GM19463 (cell line): ENCODE measurements around the gene UBXN11.
"Not testable (repeated sequence)": the region's sequence is repeated elsewhere in the genome, so short reads cannot be mapped to it uniquely, and the experiment has no call there.

Experiments used
- ATAC-seq: cut with Tn5 transposase; IDR thresholded peaks from one replicate; pipeline ENCODE4 v1.9.1; 2021; ENCODE audit warnings: mild to moderate bottlenecking, moderate library complexity; ENCODE audit not compliant: unreplicated experiment

The UBXN11 gene

DNA sequence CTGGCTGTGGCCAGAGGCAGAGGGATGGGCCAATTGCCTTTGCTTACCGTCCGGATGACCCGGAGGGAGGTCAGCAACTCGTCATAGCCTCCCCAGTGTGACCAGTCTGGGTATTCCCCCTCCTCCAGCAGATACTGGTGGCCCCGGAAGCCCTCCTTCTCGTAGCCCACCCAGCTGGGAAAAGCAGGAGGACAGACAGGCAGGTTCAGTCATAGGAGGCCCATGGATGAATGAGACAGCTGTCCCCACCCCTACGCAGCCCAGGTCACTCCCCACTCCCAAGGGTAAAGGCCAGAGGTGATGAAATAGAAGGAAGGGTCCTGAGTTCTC lies 30.7 kb upstream of the UBXN11 start:
- ATAC-seq = no peak

DNA sequence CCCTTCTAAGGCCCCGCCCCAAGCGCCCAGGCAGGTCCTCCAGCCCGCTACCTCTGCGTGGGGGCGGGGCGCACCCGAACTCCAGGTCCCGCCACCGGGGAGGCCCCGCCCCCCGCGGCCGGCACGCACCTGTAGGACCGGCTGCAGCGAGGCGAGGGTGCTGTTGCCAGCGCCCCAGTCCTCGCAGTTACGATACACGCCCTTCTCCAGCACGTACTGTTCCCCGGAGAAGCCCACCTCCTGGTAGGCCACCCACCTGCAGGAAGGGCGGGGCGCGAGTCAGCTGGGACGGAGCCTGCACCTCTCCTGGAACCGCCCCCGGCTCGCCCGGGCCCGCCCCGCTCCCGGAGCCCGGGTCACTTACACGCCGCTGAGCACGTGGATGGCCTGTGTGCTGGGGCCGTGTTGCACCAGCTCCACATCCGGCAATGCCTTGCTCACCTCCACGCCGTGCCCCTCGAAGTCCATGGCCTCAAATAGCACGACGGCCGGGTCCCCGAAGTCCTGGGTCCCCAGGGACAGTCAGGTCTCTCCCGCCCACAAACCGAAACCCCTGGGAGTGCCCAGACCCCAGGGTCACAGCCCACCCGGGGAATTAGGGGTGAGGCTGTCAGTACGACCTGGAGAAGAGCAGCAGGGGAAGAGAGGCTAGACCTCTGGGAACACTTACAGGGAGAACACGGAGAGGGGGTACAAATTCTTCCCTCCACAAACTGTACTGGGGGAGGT lies 30.2 kb upstream of the UBXN11 start:
- peak; percentile 47 for ATAC-seq

DNA sequence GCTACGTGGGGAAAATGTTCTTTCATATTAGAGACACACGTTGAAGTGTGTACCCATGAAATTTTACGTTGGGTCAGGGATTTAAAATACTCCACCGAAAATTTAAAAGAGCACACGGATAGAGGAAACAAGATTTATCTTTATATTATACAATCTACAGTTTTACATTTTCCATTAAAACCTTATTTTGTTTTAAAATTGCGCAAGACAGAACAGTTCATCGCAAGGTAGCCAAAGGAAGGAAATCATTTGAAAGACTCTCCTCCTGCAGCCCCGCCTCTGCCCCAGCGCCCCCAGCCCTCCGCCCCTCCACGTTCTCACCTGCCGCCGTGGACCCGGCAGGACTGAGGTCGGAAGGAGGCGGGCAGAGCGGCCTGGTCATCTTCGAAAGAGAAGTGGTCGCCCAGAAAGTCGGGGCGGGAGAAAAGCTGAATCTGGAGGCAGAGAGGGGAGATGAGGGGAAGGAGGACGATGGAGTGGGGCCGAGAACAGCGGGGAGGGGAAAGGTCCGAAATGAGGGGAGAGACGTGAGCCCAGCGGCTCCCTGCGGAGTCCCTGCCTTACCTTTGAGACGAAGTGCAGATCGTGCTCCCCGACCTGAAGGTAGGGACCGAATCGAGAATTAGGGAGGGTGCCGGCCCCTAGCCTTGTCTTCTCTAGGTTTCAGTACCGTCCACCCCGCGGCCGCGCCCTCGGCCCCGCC lies 29.5 kb upstream of the UBXN11 start:
- ATAC-seq = no peak

DNA sequence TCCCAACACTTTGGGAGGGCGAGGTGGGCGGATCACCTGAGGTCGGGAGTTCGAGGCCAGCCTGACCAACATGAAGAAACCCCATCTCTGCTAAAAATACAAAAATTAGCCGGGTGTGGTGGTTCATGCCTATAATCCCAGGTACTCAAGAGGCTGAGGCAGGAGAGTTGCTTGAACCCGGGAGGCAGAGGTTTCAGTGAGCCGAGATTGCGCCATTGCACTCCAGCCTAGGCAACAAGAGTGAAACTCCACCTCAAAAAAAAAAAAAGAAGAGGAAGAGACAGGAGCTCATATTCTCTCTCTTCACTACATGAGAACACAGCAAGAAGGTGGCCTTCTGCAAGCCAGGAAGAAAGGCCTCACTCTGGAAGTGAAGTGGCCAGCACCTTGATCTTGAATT lies 26.9 kb upstream of the UBXN11 start:
- ATAC-seq = not testable (repeated sequence)

DNA sequence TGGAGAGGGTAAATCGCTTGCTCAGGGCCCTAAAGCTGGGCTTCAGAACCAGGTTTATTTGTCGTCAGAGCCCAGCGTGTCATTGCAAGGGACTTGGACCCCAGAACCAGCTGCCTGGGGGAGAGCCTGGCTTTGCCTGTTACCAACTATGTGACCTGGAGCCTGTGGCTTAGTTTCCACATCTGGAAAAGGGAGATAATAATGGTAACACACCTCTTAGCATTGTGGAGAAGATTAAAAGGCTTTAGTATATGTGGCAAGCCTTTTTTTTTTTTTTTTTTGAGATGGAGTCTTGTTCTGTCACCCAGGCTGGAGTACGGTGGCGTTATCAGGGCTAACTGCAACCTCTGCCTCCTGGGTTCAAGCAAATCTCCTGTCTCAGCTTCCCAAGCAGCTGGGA lies 23.8 kb upstream of the UBXN11 start:
- no peak for ATAC-seq

DNA sequence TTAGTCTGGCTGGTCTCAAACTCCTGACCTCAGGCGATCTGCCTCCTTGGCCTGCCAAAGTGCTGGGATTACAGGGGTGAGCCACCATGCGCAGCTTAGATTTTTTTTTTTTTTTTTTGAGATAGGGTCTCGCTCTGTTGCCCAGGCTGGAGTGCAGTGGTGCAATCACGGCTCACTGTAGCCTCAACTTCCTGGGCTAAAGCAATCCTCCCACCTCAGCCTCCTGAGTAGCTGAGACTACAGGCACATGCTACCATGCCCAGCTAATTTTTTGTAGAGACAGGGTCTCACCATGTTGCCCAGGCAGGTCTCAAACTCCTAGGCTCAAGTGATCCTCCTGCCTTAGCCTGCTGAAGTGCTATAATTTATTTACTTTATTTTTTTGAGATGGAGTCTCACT lies 22.9 kb upstream of the UBXN11 start:
- not testable (repeated sequence) for ATAC-seq

DNA sequence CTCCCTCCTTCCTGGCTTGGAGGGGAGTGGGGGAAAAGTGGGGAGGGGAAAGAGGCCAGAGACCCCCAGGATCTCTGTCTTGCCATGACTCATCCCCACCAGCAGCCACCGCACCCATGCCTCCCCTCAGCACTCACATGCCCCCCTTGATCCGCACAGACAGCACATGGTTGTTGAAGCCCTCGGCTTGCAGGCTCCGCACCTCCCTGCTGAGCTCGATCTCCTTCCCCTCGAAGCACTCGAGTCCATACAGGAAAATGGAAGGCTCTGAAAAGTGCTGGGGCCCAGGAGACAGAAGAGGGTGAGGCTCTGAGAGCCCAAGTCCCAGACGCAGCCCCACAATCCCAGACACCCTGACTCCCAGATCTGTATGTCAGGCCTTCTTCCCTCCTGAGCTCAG lies 22.2 kb upstream of the UBXN11 start:
- ATAC-seq = no peak

DNA sequence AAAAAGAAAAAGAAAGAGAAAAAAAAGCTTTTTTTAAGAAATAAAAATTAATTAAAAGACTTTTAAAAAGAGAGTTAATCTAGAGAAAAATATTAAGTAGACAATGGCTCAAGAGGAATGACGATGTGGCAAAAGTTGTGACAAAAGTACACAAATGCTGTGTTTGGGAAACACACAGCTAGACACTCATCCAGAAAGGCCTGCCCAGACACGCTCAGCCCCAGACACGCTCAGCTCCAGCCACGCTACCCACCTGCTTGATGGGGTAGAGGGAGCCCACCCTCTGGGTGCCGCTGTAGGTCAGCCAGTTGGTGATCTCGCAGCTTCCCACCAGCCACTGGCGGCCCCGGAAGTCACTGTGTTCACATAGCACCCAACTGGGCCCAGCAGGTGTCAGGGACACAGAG lies 21.5 kb upstream of the UBXN11 start:
- no peak for ATAC-seq

DNA sequence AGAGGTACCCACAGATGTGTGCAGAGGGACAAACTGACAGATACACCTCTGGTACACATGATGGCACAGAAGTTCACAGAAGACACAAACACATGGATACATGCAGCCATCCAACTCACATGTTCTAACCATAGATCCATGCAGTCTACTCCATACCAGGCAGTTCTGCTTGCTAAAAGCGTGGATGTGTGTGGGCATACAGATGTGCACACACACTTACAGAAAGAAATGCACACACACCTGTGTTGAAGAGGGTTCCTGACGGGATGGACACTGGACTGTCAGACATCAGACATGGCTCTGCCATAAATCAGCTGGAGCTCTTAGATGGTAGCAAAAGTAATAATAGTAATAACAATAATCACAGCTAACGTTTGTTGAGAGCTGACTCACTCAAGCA lies 18.1 kb upstream of the UBXN11 start:
- no peak for ATAC-seq

DNA sequence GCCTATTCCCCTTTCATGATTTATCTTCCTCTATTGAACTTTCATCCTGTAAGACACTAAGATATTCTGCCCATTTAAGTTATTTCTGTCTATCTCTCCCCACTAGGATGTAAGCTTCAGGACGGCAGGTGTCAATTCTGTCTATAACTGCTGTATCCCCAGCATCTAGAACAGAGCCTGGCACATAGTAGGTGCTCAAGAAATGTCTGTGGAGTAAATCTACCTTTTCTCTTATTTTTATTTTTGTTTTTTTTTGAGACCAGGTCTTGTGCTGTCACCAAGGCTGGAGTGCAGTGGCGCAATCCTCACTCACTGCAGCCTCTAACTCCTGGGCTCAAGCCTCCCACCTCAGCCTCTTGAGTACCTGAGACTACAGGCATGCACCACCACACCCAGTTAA lies 16.9 kb upstream of the UBXN11 start:
- ATAC-seq = no peak

DNA sequence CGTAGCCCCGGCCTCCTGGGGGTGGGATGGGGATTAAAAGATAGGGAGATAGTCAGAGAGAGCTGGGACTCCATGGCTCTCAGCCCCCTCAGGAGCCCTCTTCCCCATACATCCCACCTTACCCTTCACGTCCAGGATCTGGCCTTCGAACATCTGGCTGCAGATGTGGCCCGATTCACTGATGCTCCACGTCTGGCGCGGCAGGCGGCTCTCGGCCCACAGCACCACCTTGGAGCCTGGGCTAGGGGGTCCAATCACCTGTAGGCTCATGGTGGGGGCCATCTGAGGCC lies 15.6 kb upstream of the UBXN11 start:
- no peak for ATAC-seq

DNA sequence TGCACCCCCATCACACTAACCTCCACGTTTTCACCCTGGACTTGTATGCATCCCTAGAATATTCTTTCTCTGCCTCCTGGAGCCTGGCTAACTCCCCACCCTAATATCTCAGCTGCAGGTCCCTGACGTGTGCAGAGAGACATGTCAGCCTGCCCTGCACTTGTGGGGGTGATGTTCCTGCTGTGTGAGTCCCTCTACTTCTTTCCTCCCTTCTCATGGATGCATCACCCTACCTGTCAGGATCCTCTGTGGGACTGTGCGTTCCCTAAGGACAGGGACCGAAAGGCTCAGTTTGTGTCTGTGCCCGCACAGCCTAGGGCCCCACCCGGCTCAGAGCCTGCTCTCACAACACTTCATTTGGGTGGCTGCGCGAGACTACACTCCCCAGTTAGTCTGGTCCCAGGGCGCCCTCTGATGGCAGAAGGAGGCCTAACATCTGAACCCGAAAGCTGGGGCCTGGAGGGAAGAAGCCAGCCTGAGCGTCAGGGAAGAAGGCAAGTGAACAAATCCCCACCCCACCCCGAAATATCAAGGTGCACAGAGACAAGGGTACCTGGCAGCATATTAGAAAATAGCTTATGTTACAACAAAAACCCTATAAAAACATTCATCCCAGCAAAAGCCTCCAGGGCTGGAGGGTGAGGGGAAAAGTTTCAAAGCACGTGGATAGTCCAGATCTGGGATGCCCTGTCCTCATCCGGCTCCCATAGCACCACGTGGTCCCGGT lies 15.0 kb upstream of the UBXN11 start:
- peak; percentile 42 for ATAC-seq

DNA sequence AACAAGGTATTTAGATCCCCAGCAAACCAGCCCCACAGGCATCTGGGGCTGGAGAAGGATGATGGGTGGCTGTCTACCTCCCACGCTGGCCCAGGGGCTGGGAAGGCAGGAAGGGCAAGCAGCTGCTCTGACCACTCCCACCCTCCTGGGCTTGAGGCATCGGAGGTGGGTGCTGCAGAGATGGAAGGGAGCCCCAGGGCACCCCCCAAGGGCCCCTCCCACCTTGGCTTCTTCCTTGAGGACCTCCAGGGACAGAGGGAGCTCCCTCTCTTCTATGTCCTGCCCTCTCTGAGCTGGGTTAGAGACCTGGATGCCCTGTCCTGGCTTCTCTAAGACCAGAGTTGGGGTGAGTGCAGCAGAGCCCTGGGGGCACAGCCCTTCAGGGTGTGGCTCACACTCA lies 14.5 kb upstream of the UBXN11 start:
- no peak for ATAC-seq

DNA sequence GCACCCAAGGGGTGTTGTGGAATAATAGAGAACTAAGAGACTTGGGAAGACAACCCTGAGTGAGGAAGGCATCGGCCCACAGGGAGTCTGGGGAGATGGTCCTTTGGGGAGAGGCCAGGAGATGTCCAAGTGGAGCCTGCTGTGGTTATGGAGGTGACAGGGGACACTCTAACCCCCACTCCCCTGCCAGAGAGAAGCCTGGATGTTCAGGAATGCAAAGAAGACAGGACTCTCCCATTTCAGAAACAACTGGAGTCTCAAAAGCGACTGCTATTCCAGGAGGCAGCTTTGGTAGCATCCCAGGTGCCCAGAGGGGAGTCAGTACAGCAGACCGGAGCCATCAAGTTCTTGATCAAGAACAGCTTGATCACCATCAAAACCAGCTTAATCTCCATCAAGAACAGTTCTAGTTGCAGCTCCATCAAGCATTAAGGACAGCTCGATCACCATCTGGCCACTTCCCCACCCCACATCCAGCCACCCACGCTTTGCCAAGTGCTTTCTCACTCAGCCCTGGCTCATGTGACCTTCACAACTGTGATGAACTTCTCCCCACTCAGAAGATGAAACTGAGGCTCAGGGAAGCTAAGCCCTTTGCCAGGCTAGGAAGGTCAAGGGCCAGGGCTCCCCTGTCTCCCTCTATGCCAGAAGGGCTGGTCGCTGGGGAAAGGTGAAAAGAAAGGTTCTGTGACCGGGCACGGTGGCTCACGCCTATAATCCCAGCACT lies 12.1 kb upstream of the UBXN11 start:
- no peak for ATAC-seq

DNA sequence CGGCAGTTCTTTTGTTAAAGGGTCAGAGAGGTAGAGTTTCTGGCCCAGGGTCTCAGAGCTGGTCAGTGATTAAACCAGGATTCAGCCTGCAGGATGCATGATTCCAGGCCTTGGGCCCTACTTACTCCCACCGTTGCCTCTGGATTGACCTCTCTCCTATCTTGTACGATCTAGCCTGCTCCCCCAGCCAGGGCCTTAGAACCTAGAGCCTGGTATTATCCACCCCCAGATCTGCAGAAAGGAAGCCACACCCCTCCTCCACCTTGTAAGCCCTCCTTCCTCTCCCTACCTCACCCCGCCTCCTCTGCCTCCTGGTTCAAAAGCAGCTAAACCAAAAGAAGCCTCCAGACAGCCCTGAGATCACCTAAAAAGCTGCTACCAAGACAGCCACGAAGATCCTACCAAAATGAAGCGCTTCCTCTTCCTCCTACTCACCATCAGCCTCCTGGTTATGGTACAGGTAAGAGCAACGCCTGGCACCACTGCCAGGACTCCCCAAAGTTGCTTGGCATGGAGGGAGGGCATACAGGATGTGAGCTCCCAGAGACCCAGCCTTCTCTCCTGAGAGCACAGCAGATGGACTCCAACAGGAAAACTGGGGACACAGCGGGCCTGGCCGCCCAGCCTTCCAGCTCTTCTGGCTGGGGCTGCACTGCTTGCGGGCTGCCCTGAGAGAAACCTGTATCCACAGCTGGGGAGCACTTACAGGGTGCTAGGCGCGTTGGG lies 11.3 kb upstream of the UBXN11 start, which contains the start of gene CD52:
Gene CD52 (plus strand): TSS at position 347 of the 726 bp plus-strand sequence. CDS start 60 bp downstream, at position 407.
- no peak for ATAC-seq

DNA sequence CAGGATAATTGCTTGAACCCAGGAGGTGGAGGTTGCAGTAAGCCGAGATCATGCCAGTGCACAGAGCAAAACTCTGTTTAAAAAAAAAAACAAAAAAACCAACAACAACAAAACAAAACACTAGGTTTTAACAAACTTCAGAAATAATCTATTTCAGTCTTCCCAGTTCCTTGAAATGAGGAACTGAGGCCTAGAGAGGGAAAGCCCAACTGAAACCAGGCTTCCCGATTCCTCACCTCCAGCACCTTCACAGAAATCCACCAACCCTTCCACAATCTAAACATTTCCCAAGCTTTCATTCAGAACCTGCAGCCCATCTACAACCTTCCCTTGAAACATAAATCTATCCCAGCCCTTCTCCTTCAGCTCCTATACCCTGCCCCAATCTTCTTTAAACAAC lies 10.7 kb upstream of the UBXN11 start:
- no peak for ATAC-seq

DNA sequence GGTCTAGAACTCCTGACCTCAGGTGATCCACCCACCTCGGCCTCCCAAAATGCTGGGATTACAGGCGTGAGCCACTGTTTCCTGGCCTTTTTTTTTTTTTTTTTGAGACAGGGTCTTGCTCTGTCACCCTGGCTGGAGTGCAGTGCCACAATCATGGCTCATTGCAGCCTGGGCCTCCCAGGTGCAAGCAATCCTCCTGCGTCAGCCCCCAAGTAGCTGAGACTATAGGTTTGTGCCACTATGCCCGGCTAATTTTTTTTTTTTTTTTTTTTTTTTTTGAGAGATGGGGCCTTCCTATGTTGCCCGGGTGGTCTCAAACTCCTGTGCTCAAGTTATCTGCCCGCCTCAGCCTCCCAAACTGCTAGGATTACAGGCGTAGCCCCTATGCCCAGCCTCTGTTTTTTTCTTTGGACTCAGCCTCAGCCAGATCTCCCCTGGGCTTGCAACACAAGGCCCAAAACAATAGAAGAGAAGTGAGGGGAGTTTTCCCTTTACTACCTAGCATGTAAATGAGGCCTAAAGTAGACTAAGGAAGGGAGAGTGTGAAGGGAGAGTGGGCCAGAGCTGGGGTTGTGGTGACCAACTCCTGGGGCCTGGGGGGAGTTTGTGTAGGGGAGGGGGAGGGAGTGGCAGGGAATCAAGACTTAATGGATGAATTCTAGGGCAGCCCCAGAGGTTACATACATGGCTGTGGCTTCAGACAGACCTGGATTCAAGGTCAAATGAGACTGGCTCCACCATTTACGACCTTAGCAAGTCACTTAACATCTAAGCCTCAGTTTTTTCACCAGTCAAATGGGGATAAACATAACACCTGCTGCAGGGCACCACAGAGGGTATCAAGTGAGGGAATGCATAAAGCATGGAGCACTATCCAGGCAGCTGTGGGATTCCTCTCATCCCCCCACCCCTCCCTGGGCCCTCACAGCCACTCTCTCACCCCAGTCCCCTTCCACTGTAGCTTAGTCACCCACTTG lies 9.7 kb upstream of the UBXN11 start:
- ATAC-seq = no peak

DNA sequence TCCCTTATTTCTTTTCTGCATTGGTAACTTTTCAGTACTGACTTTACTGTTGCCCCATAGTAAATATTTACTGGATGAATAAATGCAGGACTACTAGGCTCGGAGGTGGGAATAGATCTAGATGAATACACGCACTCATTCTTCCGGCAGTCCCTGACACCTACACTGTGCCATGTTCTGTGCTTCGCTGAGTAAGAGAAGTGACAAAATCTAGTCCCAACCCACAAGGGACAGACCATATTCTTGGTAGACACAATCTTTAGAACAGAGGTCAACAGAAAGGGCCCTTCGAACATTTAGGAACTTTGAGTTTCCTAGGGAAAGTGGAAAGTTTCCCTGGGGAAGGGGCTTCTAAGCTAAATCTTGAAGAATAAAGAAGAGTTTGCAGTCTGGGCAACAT lies 8.1 kb upstream of the UBXN11 start:
- ATAC-seq = no peak

DNA sequence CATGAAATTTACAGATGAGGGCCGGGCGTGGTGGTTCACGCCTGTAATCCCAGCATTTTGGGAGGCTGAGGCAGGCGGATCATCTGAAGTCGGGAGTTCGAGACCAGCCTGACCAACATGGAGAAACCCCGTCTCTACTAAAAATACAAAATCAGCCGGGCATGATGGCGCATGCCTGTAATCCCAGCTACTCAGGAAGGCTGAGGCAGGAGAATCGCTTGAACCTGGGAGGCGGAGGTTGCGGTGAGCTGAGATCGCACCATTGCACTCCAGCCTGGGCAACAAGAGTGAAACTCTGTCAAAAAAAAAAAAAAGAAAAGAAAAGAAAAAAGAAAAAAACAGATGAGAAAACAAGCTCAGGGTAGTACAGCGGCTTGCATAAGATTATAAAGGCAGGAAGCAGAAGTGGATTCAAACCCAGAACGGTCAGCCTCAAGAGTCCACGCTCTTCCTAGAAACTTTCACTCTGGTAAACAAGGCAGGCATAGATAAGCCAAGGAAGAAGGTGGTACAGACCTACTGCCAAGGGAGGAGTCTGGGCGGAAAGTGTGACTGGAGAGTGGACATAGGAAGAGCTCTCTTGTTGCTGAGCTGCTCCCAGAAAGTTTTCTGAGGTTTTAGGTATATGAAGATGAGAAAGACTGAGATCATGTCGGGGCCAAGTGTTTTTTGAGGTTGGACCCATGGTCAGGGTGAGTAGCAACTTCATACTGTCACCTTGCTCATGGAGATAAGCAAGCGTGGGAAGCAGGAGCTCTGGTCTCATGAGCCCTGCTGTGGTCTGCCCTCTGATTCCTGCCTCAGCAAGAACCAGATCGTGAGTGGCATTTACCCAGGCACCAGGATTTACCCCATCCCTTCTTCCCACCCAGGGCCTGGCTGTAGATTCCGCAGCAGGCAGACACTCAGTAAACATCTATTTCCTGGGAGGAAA lies 1.8 kb upstream of the UBXN11 start:
- ATAC-seq = not testable (repeated sequence)
